Pancreas (tissue), 10 donors: ENCODE data around the gene RAB36. TPM values are rescaled to one million over a fixed set of nuclear protein-coding genes. Genes with fewer than 3 reads are reported as not detected.

ENCODE experiments used
- ATAC-seq, 4 donors: fragments of 200-7000 bp; cut with Tn5 transposase; one replicate each; pipeline versions ENCODE4 v1.8.0 to v1.9.1; 2020; ENCODE audit warnings: mild to moderate bottlenecking in 4 of 4, moderate library complexity in 4 of 4
- DNase-seq, 6 donors: peaks; one replicate each; pipeline ENCODE4 v3.0.0-alpha.2; 2020
- FAIRE-seq: peaks from 2 replicates; lab custom pipeline; 2012; peaks lifted over from hg19 to GRCh38; lab: Jason Lieb, UNC
- H3K27ac ChIP-seq, 4 donors: fragments of 200-600 bp; sonication (generic); 1 replicate in 3 of 4; 2 replicates in 1 of 4; pipeline versions ENCODE4 v1.5.0 to v1.8.0; 2020
- H3K27me3 ChIP-seq, 4 donors: fragments of 200-600 bp; one replicate each; pipeline ENCODE4 v1.8.0; 2021
- H3K36me3 ChIP-seq, 3 donors: fragments of 200-600 bp; sonication (generic) in 1 of 3; one replicate each; pipeline versions ENCODE4 v1.5.0 to v1.8.0; 2020 to 2021
- H3K4me1 ChIP-seq, 3 donors: fragments of 200-600 bp; one replicate each; pipeline ENCODE4 v1.8.0; 2021
- H3K4me3 ChIP-seq, 4 donors: fragments of 200-600 bp; sonication (generic) in 2 of 4; one replicate each; pipeline versions ENCODE4 v1.5.0 to v1.8.0; 2020 to 2021
- H3K9me3 ChIP-seq, 4 donors: fragments of 200-600 bp; one replicate each; pipeline ENCODE4 v1.8.0; 2021
- WGBS, 2 donors: extraction: QIAGEN DNeasy Blood & Tissue Kit; methylation state at CpG; one replicate each; pipeline ENCODE4 v1.1.7; 2013; 5-methylcytosine and 5-hydroxymethylcytosine counted together
- intact Hi-C, 3 donors: fragments of 100-400 bp; cut with DNase I; formaldehyde crosslinking; loops; one replicate each; pipeline versions ENCODE4 v1.11.1 to v1.14.2; 2022
- polyA plus RNA-seq, 2 donors: library from polyadenylated mRNA; stranded (reverse); fragments of 200-250 nt; gene quantifications; one replicate each; pipeline ENCODE4 v1.2.3, GENCODE V29; 2013
- total RNA-seq, 6 donors: library from RNA; stranded (reverse); fragmentation: NEBNext Ultra II Directional in 4 of 6; extraction: Animal tissue kit (Norgen Biotek cat#: 25700) in 4 of 6; gene quantifications; one replicate each; pipeline versions ENCODE4 v1.2.1 to v1.2.4, GENCODE V29; 2021 to 2023
- TF ChIP-seq, protein P1 (sequence below), 4 donors: fragments of 200-600 bp; sonication (generic) in 3 of 4; IDR thresholded peaks; one replicate each; pipeline versions ENCODE4 v1.5.0 to v1.8.0; 2021; ENCODE audit warnings: antibody characterized with exemption in 4 of 4
- donor health status: healthy with polysubstance abuse.
- donor health status: DM: no; HTN: no; CAD: no; lungs with moderate emphysema.
- donor health status: DM: no; HTN: no; CAD: no.
- donor health status: control.
- donor health status: control.
- donor health status: Bipolar disorder and iron deficiency.
- donor health status: DM: yes; HTN: yes; CAD: no.
- donor health status: DM: no; HTN: no; CAD: no.
- donor health status: DM: no; HTN: no; CAD: no.
- donor health status: DM: yes; HTN: yes; CAD: no.

RAB36 gene
- total and polyA plus RNA-seq, 8 donors, result 1.2 to 7.3 (median 3.1) TPM

DNA sequence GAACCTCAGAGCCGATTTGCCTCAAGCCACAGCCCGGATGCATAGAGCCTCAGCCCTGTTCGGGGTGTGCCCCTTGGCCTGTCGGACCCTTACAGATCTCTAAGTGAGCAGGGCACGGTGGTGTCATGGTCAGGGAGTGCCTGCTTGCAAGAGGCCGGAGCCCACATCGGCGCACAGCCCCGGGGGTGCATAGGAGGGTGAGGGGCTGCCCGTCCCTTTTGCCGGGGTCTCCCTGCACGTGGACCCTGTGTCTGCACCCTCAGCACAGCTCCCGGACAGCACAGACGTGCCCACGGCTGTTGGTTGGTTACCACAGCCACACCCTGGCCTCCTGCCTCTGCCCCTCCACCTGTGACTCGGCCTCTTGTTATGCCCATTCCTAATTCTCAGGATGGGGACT is 6.5 kb downstream of the RAB36 start:
- no peak for DNase-seq
- FAIRE-seq, result no peak
- Histone ChIP-seq H3K27ac (no peak overlapping the region), H3K4me1 (peaks cover 4 to 12% (median 10%) of the 10 kb centered on the region in 3 donors), H3K36me3 (no peaks in the 10 kb centered on the region), H3K4me3 (no peak overlapping the region), H3K9me3 (no peaks in the 10 kb centered on the region), H3K27me3 (no peaks in the 10 kb centered on the region)
- WGBS, 2 donors, result 83 to 93% methylated on average over 16 of the region's 16 CpGs
- TF ChIP-seq, protein P1, sequence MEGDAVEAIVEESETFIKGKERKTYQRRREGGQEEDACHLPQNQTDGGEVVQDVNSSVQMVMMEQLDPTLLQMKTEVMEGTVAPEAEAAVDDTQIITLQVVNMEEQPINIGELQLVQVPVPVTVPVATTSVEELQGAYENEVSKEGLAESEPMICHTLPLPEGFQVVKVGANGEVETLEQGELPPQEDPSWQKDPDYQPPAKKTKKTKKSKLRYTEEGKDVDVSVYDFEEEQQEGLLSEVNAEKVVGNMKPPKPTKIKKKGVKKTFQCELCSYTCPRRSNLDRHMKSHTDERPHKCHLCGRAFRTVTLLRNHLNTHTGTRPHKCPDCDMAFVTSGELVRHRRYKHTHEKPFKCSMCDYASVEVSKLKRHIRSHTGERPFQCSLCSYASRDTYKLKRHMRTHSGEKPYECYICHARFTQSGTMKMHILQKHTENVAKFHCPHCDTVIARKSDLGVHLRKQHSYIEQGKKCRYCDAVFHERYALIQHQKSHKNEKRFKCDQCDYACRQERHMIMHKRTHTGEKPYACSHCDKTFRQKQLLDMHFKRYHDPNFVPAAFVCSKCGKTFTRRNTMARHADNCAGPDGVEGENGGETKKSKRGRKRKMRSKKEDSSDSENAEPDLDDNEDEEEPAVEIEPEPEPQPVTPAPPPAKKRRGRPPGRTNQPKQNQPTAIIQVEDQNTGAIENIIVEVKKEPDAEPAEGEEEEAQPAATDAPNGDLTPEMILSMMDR (IDR thresholded peaks at IDR 0.05), result no peak
- intact Hi-C loops, result no loop called here
- ATAC-seq, result no peak

DNA sequence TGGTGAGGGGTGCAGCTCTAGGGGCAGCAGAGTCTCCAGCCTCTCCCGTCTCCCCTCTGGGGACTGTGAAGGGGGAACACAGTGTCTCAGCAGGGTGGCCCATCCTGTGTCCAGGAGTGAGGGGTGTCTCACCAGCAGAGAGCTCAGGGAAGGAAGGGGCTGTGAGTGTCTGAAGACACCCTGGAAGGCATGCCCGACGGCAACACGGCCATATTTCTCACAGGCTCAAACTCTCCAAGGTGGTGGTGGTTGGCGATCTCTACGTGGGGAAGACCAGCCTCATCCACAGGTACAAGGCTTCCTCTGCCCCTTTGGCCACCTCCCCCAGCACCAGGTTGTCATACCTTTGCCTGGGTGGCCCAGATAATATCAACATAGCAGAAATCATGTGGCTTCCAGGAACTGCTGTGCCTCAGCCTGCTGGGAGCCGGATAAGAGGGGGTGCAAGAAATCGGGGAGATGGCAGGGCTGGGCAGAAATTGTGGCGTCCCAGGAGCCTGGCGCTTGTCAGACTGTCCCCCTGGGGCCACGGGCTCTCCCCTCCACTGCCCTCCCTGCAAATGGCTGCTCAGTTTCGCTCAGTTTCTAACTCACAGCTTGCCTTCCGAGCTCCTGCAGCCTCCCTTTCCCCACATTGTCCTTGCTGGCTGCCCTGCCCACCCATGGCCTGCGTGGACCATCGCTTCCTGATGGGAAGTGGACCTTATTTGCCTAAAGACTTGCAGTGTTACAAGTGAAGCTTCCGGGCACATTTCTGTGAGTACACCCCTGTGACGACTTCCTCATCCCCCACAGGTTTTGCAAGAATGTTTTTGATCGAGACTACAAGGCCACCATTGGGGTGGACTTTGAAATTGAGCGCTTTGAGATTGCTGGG is 7.2 kb downstream of the RAB36 start:
- Histone ChIP-seq H3K4me1 (peaks cover 4 to 10% (median 9%) of the 10 kb centered on the region in 3 donors), H3K27ac (no peak overlapping the region), H3K9me3 (no peaks in the 10 kb centered on the region), H3K4me3 (no peak overlapping the region), H3K36me3 (no peaks in the 10 kb centered on the region), H3K27me3 (no peaks in the 10 kb centered on the region)
- intact Hi-C loops, result no loop called here
- ATAC-seq (no peak), FAIRE-seq (no peak), DNase-seq (no peak)
- TF ChIP-seq, protein P1 (IDR thresholded peaks at IDR 0.05), result no peak
- WGBS, 2 donors, result 77 to 82% methylated on average over 19 of the region's 19 CpGs

- no peak for ATAC-seq
- TF ChIP-seq, protein P1 (IDR thresholded peaks at IDR 0.05), result no peak
- no peaks in the 10 kb centered on the region for H3K36me3 ChIP-seq
- no peak for DNase-seq
- WGBS, 2 donors, result 74 to 82% methylated on average over 7 of the region's 7 CpGs
- no peak overlapping the region for H3K4me3 ChIP-seq
- H3K9me3 ChIP-seq, result no peaks in the 10 kb centered on the region
- no peaks in the 10 kb centered on the region for H3K4me1 ChIP-seq
- no peak for FAIRE-seq
- H3K27ac ChIP-seq, result no peak overlapping the region
- no peaks in the 10 kb centered on the region for H3K27me3 ChIP-seq
- intact Hi-C loops, result no loop called here
Observed at GRCh38 chr22:23153994-23154393, 8.7 kb downstream of the RAB36 start.

GRCh38 chr22:23154461-23154860 is 9.2 kb downstream of the RAB36 start:
- H3K4me3 ChIP-seq, result no peak overlapping the region
- H3K9me3 ChIP-seq, result no peaks in the 10 kb centered on the region
- DNase-seq (no peak), FAIRE-seq (no peak), ATAC-seq (no peak)
- TF ChIP-seq, protein P1 (IDR thresholded peaks at IDR 0.05), result no peak
- H3K27me3 ChIP-seq, result no peaks in the 10 kb centered on the region
- no peak overlapping the region for H3K27ac ChIP-seq
- H3K36me3 ChIP-seq, result no peaks in the 10 kb centered on the region
- intact Hi-C loops, result no loop called here
- WGBS, 2 donors, result 85 to 97% methylated on average over 5 of the region's 5 CpGs
- H3K4me1 ChIP-seq, result no peaks in the 10 kb centered on the region

DNA sequence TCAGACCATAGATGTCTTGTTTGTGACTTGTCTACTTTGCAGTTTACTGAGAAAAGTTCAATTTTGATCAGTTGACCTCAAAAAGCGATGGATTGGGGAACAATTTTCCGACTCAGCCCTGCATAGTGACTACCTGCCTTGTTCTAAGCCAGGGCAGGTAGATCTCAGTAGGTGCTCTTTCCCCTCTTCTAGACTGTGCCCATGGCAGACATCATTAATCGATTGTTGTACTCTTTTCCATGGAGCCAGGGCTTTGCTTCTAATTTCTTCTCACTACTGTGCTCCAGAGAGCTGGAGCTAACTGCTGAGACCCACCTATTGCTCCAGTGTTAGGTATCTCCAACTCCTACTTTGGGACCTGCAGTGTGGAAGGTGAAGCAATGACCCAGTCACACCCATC is 9.9 kb downstream of the RAB36 start:
- no peak for FAIRE-seq
- H3K4me1 ChIP-seq, result no peaks in the 10 kb centered on the region
- intact Hi-C loops, result no loop called here

More for the DNA sequence above, 9.9 kb downstream of the RAB36 start:
- no peak for ATAC-seq
- DNase-seq, result no peak
- no peaks in the 10 kb centered on the region for H3K36me3 ChIP-seq
- WGBS, 2 donors, result 89 to 92% methylated on average over 3 of the region's 3 CpGs
- H3K27ac ChIP-seq, result no peak overlapping the region
- no peaks in the 10 kb centered on the region for H3K9me3 ChIP-seq
- TF ChIP-seq, protein P1 (IDR thresholded peaks at IDR 0.05), result no peak
- no peak overlapping the region for H3K4me3 ChIP-seq
- no peaks in the 10 kb centered on the region for H3K27me3 ChIP-seq
